DMS114 treated with DMSO at 0.1 percent for 48 hours (cell line): ENCODE data around the gene KCNQ1.

Experiments
- DNase-seq: peaks from one replicate; lab custom pipeline; 2025; ENCODE audit not compliant: unreplicated experiment; lab: John Stamatoyannopoulos, UW

Gene KCNQ1

DNA sequence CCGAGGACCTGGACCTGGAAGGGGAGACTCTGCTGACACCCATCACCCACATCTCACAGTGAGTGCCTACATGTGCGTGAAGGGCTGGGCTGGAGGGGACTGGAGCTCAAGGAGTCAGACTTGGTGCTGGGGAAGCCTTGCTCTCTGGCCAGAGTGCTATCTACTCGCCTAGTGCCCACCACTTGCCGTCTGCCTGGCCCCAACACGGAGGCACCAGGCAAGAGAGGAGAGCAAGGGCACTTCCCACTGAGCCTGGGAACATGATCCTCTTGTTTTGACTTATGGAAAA, 217.2 kb downstream of the KCNQ1 start:
- no peak for DNase-seq

DNA sequence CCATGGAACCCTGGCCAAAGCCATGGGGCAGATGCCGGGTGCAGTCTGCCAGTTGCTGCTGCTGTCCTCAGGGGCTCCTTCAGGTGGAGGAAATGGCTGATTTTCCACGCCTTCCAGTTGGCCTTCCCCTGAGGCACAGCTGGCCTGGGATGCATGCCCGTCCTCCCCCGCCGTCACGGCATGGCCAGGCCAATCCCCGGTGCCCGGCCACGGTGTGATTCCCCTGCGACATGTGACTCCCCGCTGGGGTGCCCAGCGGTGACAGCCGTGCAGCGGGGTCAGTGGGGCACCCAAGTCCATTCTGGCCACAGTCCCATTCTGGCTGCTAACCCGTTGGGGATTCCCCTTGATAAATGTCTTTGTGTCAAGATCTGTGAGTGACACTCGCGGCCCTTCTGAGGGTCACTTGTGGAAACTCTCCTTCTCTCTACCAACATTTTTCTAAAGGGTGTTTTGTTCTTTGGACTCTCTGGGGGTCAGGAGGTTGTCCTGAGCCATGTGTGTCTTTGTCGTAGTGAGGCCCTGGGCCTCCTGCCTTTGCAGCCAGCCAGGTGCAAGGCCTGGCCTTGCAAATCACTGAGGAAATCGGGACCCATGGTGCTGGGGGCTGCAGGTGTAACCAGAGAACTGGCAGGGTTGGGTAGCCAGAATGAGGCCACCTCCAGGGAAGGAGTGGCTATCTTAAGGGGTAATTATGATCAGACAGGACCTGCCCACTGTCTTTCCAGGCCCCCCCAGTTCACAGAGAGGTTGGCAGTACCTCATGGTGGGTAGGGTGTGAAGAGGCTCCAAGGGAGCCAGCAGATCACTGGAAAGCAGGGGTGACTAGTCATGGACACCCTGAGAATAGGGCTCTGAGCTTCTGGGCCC, 217.9 kb downstream of the KCNQ1 start:
- DNase-seq: no peak

DNA sequence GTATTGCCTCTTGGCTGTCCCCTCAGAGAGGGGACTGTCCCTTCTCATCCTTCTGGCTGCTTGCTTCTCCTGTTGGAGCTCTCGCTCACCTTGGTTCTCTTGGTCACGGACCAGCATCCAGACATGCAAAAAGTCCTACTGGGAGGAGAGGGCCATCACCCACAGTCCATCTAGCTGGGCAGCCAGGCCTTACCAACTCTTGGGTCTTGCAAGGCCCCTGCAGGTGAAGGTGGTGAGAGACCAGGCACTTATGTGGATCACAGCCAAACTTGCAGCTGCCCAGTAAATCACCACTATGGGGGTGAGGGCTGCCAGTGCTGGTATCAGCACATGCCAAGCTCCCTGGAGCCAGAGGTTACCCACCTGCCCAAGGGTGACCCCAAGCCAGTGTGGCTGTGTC, 218.7 kb downstream of the KCNQ1 start:
- no peak for DNase-seq

DNA sequence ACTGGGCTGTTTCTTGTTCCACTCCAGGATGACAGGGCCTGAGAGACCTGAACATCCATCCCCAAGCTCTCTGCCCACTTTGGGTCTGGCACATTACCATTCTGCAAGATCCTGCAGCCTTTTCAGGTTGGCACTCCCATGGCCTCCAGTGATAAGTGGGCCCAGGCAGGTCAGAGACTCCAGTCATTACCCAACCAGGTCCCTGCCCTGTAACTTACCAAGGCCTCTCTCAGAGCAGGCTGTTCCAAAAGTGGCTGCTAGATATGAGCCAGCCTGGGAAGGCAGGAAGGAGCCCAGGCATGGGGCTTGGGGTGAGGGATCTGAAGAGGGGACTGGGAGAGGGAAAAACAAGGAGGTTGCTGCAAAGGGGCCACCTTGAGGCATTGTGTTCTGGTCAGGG, 219.1 kb downstream of the KCNQ1 start:
- no peak for DNase-seq

DNA sequence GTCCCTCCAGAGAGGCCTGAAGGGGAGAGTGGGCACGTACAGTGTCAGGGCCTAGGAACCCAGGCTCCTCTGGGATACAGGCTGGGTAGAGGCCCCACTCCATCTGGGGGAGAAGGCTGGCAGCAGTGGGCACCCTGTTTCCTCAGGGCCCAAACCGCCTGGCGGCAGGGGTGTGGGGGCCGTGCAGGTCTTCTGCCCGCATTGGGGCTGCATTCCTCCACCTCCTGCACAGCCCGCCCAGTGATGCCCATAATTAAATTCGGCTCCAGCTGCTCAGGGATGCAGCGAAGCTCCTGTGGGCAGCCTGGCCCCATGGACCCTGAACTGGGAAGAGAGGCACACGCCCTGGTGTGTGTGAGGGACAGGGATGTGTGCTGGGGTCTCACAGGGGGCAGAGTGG, 219.6 kb downstream of the KCNQ1 start:
- DNase-seq: no peak

DNA sequence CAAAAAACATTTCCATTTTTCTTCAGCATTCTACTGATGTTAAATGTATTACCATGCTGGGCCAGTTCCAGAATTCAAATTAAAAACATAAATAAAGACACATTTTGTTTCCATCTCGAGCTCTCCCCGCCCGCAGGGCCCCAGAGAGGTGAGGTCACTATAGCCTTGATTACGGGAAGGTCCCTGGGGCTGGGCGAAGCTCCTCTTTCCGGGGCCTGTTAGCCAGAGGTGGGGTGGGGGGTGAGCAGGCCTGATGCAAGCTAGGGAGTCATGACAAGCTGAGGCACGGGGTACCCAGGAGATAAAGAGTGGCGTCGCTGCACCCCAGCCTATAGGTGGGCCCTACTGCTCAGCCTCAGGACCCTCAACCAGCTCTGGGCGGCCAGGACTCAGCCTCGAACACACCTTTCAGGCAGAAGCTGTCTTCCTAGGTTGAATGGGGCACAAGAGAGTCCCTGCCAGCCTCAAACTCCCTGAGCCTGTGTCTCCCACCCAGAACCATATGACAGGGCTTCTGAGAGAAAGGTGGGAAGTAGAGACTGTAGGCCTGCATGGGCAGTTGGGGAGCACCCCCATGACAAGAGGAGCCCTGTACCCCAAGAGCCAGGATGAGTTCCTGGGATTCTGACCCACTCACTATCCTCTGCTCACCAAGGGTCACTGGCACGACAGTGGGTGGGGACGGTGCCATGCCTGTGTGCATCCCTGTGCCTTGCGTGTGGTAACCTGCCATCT, 220.2 kb downstream of the KCNQ1 start:
- no peak for DNase-seq

DNA sequence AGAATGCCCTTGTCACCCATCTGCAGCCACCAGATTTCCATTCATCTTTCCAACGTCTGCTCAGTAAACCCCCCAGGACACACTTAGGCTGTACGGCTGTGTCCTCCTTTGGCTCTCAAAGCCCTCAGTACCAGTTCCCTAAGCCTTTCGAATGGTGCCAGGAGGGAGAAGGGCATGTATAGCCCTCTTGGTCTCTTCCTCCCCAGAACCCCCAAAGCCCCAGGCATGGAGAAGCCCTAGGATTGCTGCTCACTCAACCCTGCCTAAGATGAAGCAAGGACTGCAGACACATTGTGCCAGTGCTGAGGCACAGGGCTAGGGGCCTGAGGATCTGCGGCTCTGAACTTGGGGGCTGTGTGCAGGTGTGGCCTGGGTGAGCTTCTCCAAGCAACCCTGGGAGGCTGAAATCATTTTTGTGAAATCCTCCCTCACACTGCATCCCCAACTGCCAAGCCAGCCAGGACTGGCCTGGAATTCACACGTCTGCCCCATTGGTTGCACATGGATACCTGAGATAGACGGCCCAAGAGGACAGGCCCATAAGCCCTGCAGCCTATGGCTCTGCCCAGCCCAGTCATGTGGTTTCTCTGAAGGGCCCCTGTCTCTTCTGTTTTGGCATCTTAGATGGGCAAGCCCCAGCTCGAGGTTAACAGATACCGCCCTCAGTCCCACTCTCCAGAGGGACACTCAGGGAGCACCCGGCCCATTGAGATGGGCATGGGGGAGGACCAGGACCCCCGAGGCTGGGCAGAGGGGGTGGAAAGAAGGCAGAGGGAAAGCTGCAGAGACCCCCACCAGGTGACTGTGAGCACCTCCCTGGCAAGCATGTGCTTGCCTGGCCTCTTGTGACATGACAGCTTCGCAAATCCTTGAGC, 221.0 kb downstream of the KCNQ1 start:
- DNase-seq: no peak

DNA sequence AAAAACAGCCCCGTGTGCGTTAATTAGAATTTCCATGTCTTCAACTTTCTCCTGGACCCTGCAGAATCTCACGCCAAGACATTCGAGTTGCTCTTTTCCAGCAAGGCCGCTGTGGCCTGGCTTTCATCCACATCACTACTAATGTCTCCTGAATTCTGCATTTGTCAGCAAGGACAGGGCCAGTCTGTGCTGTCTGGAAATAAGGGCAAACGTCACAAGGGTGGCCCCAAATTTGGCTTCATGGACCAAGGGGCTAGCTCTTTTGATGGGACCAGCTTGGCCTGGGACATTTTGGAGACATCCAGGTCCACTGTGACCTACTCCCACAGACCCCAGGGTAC, 221.6 kb downstream of the KCNQ1 start:
- DNase-seq: no peak

DNA sequence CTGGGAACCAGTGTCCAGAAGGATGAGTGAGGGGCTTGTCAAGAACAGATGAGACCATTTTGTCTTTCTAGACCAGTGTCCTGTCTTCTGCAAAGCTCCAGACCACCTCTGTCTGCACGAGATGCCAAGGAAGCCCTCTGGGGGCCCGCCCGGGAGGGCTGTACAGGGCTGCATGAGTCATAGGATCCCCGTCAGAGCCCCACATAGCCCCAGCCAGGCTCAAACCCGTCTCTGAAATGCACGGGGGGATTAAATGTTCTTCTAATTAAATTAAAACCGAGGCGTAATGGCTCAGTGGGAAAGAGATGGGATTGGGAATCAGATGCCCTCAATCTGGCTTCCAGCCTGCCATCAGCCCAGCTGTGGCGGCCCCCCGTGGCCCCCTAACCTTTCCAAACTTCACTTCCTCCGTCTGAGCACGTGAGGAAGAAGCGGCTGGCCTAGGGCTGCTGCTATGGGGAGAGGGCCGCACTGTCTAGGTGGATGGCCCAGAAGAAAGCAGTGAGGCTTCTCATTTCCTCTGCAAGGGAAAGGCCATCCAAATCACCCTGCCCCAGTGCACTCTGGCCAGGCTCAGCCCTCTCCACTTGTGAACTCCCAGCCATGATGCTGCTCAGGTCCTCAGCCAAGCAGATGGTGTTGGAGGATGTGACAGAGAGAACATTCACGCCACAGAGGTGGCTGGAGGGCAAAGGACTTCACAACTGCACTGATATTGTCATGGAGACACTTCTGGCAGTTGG, 222.2 kb downstream of the KCNQ1 start:
- DNase-seq: no peak

DNA sequence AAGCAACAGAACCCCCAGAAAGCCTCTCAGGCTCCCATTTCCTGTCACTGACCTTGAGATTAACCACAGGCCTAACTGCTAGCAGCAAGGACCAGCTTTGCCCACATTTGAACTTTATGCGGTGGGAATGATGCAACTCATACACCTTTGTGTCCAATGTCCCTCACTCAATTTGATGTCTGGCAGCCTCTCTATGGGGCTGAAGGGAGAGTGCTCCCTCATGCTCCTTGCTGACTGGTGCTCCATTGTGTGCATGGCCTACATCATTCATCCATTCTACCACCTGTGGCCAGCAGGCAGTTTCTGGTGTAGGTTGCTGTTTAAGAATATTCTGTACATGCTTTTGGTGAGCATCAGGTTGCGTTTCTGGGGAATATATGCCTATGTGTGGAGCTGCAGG, 223.1 kb downstream of the KCNQ1 start:
- no peak for DNase-seq

DNA sequence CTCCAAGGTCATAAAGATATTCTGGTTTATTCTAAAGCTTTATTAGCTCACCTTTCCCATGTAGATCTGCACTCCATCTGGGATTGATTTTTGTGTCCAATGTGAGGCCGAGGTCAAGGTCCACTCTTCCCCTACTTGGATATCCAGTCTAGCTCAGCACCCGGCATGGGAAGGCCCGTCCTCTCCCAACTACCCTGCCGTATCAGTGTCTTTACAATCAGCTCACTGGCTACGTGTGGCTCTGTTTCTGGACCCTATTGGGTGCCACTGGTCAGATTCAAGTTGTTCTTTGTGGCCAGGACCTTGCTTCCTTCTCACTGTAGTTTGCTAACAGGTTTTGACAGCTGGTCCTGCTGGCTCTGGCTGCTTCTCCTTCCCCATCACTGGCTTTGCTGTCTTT, 224.1 kb downstream of the KCNQ1 start:
- no peak for DNase-seq

DNA sequence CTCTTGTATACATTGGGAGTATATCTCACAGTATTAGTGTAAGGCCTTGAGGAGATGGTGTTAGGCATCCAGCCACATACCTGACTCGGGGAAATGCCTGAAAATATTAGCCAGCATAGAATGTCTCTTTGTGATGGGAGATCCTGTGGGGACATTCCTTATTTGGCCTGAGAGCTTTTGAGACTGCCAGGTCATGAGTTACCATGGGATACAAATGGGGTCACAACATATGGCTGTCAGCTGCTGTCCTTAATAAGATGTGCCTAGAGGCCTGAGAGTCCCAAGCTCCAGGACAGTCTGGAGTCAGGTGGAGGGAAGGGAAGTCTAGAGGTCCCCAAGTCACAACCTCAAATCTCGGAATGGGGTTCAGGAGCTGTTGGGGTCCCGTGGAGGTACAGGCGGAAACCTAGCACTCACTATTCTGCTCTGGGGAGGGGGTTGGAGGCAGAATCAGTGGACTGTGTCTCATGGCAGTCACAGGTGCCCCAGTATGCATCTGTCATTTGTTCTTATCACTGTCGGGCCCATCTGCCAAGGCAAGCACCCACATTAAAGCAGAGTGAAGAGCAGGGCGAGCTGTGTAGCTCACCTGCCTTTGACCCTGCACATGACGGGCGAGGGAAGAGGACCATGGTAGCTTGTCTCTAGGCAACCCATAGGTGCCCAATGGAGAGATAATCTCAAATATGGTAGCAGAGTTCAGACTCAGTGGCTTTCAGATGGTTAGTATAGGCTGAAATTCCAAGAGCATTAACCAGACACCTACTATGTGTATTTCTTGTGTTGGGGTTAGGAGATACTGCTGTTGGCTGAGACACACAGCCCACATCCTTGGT, 225.0 kb downstream of the KCNQ1 start:
- no peak for DNase-seq

DNA sequence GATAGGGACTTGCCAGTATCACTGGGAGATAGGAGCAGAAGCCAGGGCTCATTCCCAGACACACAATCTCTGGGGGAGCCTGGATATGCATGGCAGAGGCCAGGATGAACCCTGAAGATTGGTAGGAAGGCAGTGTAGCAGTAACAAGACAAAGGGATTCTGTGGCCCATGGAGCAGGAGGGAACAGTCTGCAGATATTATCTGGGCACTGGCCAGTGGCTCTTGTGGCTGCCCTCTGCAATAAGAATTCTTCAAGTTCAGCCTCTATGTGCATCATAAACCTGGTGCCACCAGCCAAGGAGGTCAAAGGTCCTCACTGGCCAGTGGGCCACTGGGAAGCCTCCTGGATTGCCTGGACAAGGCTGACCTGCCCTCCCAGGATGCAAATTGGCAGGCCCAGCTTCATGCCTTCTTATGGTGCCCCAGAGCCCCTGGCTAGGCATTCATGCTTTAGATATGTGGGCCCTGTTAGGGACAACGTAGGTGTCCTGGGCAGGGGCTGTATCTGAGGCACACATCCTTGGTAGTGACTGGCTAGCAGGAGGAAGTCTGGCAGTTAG, 225.8 kb downstream of the KCNQ1 start:
- no peak for DNase-seq

DNA sequence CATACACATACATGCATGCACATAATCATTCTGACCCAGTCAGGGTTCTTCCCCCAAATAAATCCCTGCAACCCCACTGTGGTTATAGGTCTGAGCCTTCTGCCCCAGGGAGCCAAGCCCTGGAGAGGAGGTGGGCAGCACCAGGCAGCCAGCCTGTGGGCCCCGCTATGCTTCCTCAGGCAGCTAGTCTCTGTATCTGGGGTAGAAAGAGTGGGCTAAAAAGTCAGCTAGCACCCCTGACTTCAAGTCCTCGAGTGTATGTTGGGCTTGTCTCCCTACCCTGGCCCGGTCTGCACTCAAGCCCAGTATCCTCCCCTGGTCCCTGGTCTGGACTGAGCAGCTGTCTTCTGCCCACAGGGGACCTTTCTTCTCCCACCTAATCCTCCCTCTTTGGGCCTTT, 226.9 kb downstream of the KCNQ1 start:
- no peak for DNase-seq

DNA sequence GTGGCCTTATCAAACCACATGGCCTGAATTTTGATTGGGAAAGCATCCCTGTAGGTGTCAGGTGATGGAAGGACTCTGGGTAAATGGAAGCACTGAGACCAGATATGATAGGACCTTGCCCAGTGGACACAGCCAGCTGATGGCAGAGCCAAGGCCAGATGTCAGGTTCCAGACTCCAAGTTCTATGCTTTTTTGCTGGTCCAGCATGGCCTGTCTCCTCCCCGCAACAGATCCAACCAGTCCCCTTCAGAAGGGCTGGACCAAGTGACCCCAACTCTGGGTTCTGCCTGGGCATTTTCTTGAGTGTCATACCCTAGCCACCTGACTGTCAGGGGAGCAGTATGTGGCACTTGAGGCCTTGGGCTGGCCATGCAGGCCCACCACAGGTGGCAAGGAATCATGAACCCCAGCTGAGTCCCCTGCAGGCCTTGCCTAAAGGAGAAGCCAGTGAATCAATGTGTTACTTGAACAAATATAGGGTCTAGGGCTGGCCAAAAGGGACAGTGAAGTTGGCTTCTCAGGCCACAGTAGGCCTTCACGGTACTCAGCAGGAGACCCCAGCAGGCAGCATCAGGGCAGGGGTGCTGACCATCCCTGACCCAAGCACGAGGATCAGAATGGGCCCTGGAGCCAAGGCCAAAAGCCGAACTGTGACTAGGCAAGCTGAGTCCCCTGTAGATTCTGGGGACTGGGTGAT, 227.9 kb downstream of the KCNQ1 start:
- DNase-seq: no peak

DNA sequence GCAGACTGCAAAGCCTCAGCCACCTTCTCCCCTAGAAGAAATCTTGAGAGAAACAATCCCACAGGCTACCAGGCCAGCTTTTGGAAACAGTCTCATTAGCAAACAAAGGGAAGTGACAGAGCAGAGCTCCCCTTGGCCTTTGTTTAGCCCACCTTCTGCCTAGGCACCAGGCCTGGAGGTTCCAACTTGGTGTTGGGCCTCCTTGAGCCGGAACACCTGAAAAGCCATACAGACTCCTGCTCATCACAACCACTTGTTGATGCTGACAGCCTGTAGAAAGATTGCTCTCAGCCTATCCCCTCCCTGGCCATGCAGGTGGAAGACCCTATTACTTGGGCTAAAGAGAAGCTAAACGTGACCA, 228.4 kb downstream of the KCNQ1 start:
- DNase-seq: no peak

DNA sequence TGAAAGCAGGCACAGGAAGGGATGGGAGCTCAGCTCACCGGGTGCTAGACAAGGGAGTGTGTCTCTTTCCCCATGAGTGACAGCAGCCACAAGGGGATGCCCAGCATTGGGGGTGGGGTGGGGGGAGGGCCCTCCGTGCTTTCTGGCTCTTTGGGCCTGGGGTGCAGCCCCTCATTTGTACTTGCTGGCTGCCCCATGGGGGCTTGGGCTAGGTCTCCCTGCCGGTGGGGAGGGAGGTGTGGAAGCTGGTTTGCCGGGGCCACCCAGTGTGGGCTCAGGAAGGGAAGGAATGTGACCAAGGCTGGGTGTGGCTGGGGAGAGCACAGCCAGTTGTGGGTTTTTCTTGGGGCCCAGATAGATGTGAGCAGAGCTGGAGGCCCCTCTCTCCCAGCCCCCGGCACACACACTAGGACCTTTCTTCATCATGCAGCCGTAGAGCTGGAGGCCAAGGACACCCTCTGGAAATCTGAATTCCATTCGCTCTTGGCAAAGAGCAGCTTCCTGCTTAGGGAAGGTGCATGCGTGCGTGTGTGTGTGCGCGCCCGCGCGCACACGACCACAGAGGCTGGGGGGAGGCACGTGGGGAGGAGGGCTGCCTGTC, 229.2 kb downstream of the KCNQ1 start:
- no peak for DNase-seq

DNA sequence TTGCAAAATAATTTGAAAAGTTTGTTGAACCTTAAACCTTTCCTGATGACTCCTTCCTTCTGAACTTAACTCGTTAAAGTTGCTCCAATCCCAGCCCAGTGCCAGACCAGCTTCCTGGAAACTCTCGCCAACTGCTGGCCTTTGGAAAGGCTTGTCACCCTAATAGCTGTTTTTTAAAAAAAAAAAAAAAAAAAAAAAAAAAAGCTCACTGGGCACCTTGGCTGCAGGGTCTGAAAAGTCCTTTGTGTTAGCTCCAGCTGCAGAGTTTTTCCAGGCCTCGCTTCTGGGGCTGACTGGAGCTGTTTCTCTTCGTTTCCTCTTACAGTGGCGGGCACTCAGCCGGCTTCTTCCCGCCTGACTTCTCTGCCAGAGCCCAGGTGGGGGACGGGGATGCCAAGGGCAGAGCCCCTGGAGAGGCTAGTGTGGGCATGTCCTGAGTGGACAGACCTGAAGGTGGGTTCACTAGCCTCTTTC, 229.9 kb downstream of the KCNQ1 start:
- DNase-seq: no peak

DNA sequence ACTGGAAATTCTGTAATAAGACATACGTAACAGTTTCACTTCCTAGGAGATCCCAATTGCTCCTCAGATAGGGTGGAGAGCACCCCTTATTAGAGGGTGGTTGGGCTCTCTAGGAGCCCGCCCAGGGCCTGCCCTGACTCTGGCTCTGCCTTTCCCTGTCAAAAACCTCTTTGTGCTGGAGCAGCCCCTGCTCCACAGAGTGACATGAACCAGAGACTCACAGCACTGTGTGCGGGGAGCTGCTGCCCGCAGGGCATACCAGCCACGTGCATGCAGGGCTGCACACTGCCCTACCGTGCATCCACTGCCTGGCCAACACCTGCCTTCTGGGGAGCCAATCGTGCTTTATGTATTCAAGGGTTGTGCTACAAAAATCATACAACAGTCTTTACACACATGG, 230.7 kb downstream of the KCNQ1 start:
- DNase-seq: no peak
